HEK293T (cell line): ENCODE data around the gene MYOZ3.

Experiments
- ARNT ChIP-seq: fragments of 450-650 bp; IDR thresholded peaks from 2 replicates; pipeline ENCODE4 v1.6.1; 2017; ENCODE audit warnings: mild to moderate bottlenecking
- BHLHE40 ChIP-seq: fragments of 450-650 bp; IDR thresholded peaks from 2 replicates; pipeline ENCODE4 v1.6.1; 2016; ENCODE audit warnings: mild to moderate bottlenecking, moderate library complexity, borderline replicate concordance
- CTBP1 ChIP-seq: fragments of 450-650 bp; IDR thresholded peaks from 2 replicates; pipeline ENCODE4 v1.6.1; 2016; ENCODE audit warnings: borderline replicate concordance
- FOXA1 ChIP-seq: fragments of 450-650 bp; IDR thresholded peaks from 2 replicates; pipeline ENCODE4 v1.6.1; 2016; ENCODE audit warnings: mild to moderate bottlenecking
- FOXK2 ChIP-seq: fragments of 450-650 bp; IDR thresholded peaks from 2 replicates; pipeline ENCODE4 v1.6.1; 2016; ENCODE audit warnings: mild to moderate bottlenecking
- FOXM1 ChIP-seq: fragments of 450-650 bp; IDR thresholded peaks from 2 replicates; pipeline ENCODE4 v1.6.1; 2017; ENCODE audit warnings: mild to moderate bottlenecking, borderline replicate concordance
- LEF1 ChIP-seq: fragments of 450-650 bp; IDR thresholded peaks from 2 replicates; pipeline ENCODE4 v1.6.1; 2017; ENCODE audit warnings: mild to moderate bottlenecking, borderline replicate concordance
- NFRKB ChIP-seq: fragments of 450-650 bp; IDR thresholded peaks from 2 replicates; pipeline ENCODE4 v1.6.1; 2016; ENCODE audit warnings: mild to moderate bottlenecking, moderate library complexity
- SP1 ChIP-seq: fragments of 450-650 bp; IDR thresholded peaks from 2 replicates; pipeline ENCODE4 v1.6.1; 2017
- SUZ12 ChIP-seq: fragments of 450-650 bp; IDR thresholded peaks from 2 replicates; pipeline ENCODE4 v1.6.1; 2016; ENCODE audit warnings: mild to moderate bottlenecking
- ZNF384 ChIP-seq: fragments of 450-650 bp; IDR thresholded peaks from 2 replicates; pipeline ENCODE4 v1.6.1; 2016

DNA sequence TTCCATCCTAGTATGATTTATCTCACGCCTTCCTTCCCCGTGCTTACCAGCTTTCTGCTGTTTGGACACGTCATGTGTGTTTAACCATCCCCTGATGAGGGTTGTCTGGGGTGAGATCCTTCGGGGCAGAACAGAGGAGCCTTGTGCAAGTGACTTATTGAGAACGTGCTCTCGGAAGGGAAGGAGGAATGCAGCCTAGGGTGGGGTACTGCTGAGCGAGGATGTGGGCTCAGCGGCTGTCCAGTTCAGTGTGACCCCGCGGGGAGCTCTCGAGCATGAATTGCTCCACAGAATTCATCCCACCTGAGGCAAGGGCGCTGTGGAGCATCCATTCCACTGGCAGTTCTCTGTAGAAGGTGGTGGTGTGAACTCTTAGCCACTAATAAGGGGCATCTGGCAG lies 4.0 kb downstream of the MYOZ3 start:
- no peak for TF ChIP-seq NFRKB
- TF ChIP-seq ZNF384 = no peak
- TF ChIP-seq SUZ12 = no peak
- TF ChIP-seq FOXK2 = no peak
- no peak for TF ChIP-seq FOXM1
- no peak for TF ChIP-seq FOXA1
- no peak for TF ChIP-seq CTBP1
- no peak for TF ChIP-seq BHLHE40
- no peak for TF ChIP-seq ARNT
- TF ChIP-seq SP1 = no peak
- TF ChIP-seq LEF1 = no peak
